Activated B cell treated with CpG ODN at 0.5 μM for 24 hours (primary cell): ENCODE data around the gene MAPKAPK3. TPM values are rescaled to one million over a fixed set of nuclear protein-coding genes. Genes with fewer than 3 reads are reported as not detected.
A peak's percentile ranks its signal among the peaks of the same experiment; 100 is the strongest.

Experiments used
- ATAC-seq: fragments of 200-7000 bp; cut with Tn5 transposase; one replicate; pipeline ENCODE4 v1.10.0; 2021; ENCODE audit warnings: low read depth, mild to moderate bottlenecking, moderate library complexity
- CTCF ChIA-PET: fragments of 350-600 bp; sonication (Branson Sonifier 250); formaldehyde crosslinking; loops from one replicate; lab custom pipeline; 2021; ENCODE audit warnings: antibody characterized with exemption; lab: Charles Lee
- POLR2A ChIA-PET: fragments of 350-600 bp; sonication (Branson Sonifier 250); formaldehyde crosslinking; loops from one replicate; lab custom pipeline; 2021; ENCODE audit warnings: antibody characterized with exemption; lab: Charles Lee
- DNase-seq: peaks from one replicate; pipeline ENCODE4 v3.0.0; 2022
- H3K27ac Mint-ChIP-seq: one replicate; pipeline ENCODE4 v1.8.0; 2020; ENCODE audit warnings: mixed read lengths
- H3K27me3 Mint-ChIP-seq: one replicate; pipeline ENCODE4 v1.8.0; 2021; ENCODE audit warnings: mixed read lengths
- H3K36me3 Mint-ChIP-seq: one replicate; pipeline ENCODE4 v1.8.0; 2021; ENCODE audit warnings: low read depth, mixed read lengths
- H3K4me1 Mint-ChIP-seq: one replicate; pipeline ENCODE4 v1.8.0; 2021; ENCODE audit warnings: mixed read lengths
- H3K4me3 Mint-ChIP-seq: one replicate; pipeline ENCODE4 v1.8.0; 2020; ENCODE audit warnings: mild to moderate bottlenecking, mixed read lengths
- H3K9me3 Mint-ChIP-seq: one replicate; pipeline ENCODE4 v1.8.0; 2020; ENCODE audit warnings: mixed read lengths
- CTCF ChIP-seq: fragments of 200-600 bp; IDR thresholded peaks from one replicate; pipeline ENCODE4 v1.8.0; 2022; ENCODE audit warnings: antibody characterized with exemption, mild to moderate bottlenecking
- intact Hi-C: fragments of 100-400 bp; cut with micrococcal nuclease; formaldehyde crosslinking; loops from one replicate; pipeline ENCODE4 v1.15.1; 2024
- total RNA-seq: library from RNA; stranded (reverse); gene quantifications from 2 replicates; pipeline ENCODE4 v1.2.3, GENCODE V29; 2022

The MAPKAPK3 gene
- total RNA-seq, 1 donor from 2014 or later, result 18.2 TPM

- peaks cover 3% of the 10 kb centered on the region for H3K36me3 Mint-ChIP-seq
- H3K4me1 Mint-ChIP-seq, result peaks cover 38% of the 10 kb centered on the region
- DNase-seq, result peak; percentile 92
- no peaks in the 10 kb centered on the region for H3K9me3 Mint-ChIP-seq
- no peaks in the 10 kb centered on the region for H3K27me3 Mint-ChIP-seq
- ChIA-PET POLR2A (interaction anchor here (0.8 to 5.4 kb wide), 13 partner anchors 9 to 778 kb away, joined by 3 to 125 read pairs (median 4); partner anchors contain the start of genes C3orf18, HEMK1, HYAL3 and MANF), CTCF (interaction anchor here (1.0 to 8.1 kb wide), 7 partner anchors 17 to 264 kb away, joined by 3 to 245 read pairs (median 8); partner anchors contain the start of genes C3orf18 and HEMK1)
- ATAC-seq, result peak; percentile 77
- peak within 1 kb of the TSS; percentile 87 for H3K4me3 Mint-ChIP-seq
- no peak for TF ChIP-seq CTCF
- intact Hi-C loops, result loop anchor here (1.0 to 10.0 kb wide), 7 partner anchors 10 to 1363 kb away; partner anchors contain the start of genes ABHD14A, ABHD14B, CACNA2D2 and CYB561D2
- H3K27ac Mint-ChIP-seq, result peak within 1 kb of the TSS; percentile 77
Observed at GRCh38 chr3:50611464-50612233, 5.3 kb upstream of the MAPKAPK3 start, which contains the start of gene CISH. TSS of gene CISH (minus strand) at chr3:50611774. CDS start at chr3:50611650, 124 bp downstream.

GRCh38 chr3:50612234-50612882, 4.6 kb upstream of the MAPKAPK3 start:
- Mint-ChIP-seq H3K4me1 (peaks cover 38% of the 10 kb centered on the region), H3K4me3 (peak overlapping the region; percentile 87), H3K36me3 (peaks cover 3% of the 10 kb centered on the region), H3K27me3 (no peaks in the 10 kb centered on the region), H3K9me3 (no peaks in the 10 kb centered on the region), H3K27ac (peak overlapping the region; percentile 56)
- intact Hi-C loops, result loop anchor here (5.0 to 10.0 kb wide), 3 partner anchors 110 to 1362 kb away; partner anchors contain the start of genes ABHD14A, ABHD14B and CACNA2D2
- no peak for TF ChIP-seq CTCF
- DNase-seq (no peak), ATAC-seq (no peak)
- CTCF ChIA-PET, result interaction anchor here (0.5 to 8.1 kb wide), 11 partner anchors 18 to 758 kb away, joined by 3 to 245 read pairs (median 8); partner anchors contain the start of genes C3orf18 and HEMK1
- POLR2A ChIA-PET, result interaction anchor here (0.9 to 5.4 kb wide), 11 partner anchors 10 to 777 kb away, joined by 3 to 125 read pairs (median 5); partner anchors contain the start of genes C3orf18, HEMK1, HYAL3 and MANF

- H3K27ac Mint-ChIP-seq, result no peak overlapping the region
- H3K36me3 Mint-ChIP-seq, result peaks cover 3% of the 10 kb centered on the region
- DNase-seq (no peak), ATAC-seq (no peak)
- POLR2A ChIA-PET, result interaction anchor here (0.5 to 5.4 kb wide), 4 partner anchors 11 to 666 kb away, joined by 5 to 125 read pairs (median 28); partner anchors contain the start of genes C3orf18 and HEMK1
- TF ChIP-seq CTCF, result no peak
- H3K27me3 Mint-ChIP-seq, result no peaks in the 10 kb centered on the region
- intact Hi-C loops, result loop anchor here (5.0 to 10.0 kb wide), 3 partner anchors 111 to 1362 kb away; partner anchors contain the start of genes ABHD14A, ABHD14B and CACNA2D2
- no peaks in the 10 kb centered on the region for H3K9me3 Mint-ChIP-seq
- H3K4me3 Mint-ChIP-seq, result peak overlapping the region; percentile 87
- peaks cover 45% of the 10 kb centered on the region for H3K4me1 Mint-ChIP-seq
- CTCF ChIA-PET, result interaction anchor here (0.5 to 8.1 kb wide), 12 partner anchors 19 to 758 kb away, joined by 3 to 245 read pairs (median 4); partner anchors contain the start of genes C3orf18 and HEMK1
Observed at GRCh38 chr3:50612970-50613846, 3.7 kb upstream of the MAPKAPK3 start.

GRCh38 chr3:50615190-50615589, 1.8 kb upstream of the MAPKAPK3 start:
- no peak for TF ChIP-seq CTCF
- no peak for ATAC-seq
- Mint-ChIP-seq H3K36me3 (peaks cover 5% of the 10 kb centered on the region), H3K9me3 (no peaks in the 10 kb centered on the region), H3K4me1 (peaks cover 61% of the 10 kb centered on the region), H3K27me3 (no peaks in the 10 kb centered on the region), H3K4me3 (no peak overlapping the region), H3K27ac (no peak overlapping the region)
- ChIA-PET CTCF (interaction anchor here (1.1 to 8.1 kb wide), 20 partner anchors 11 to 1539 kb away, joined by 3 to 245 read pairs (median 6); partner anchors contain the start of genes C3orf18, HEMK1, MANF and POC1A), POLR2A (interaction anchor here (1.0 to 3.4 kb wide), 2 partner anchors 46 to 268 kb away, joined by 4 to 45 read pairs; partner anchors contain the start of gene HEMK1)
- DNase-seq, result no peak
- intact Hi-C loops, result loop anchor here (5.0 to 10.0 kb wide), 4 partner anchors 357 to 1537 kb away; partner anchors contain the start of genes ABHD14A, ABHD14B and POC1A
